Dermis blood vessel endothelial cell (primary cell): Measurements from ENCODE around the gene ALDH1A2. TPM values are rescaled to one million over a fixed set of nuclear protein-coding genes. Genes with fewer than 3 reads are reported as not detected.

Experiments used
- total RNA-seq: library from RNA; depleted of rRNA; stranded (reverse); fragments of >200 nt; gene quantifications from 2 replicates; pipeline ENCODE4 v1.2.3, GENCODE V29; 2014

ALDH1A2 gene
- total RNA-seq, 1 donor from 2014 or later, result 29.4 TPM

Other genes starting within 250 kb of the ALDH1A2 start
- under 0.01 TPM in 1 of 2 replicates, not detected in the other for gene AQP9, start 72.7 kb upstream of the ALDH1A2 start, total RNA-seq